Urinary bladder (tissue), 4 donors: ENCODE results near the gene TMEM150C. TPM values are rescaled to one million over a fixed set of nuclear protein-coding genes. Genes with fewer than 3 reads are reported as not detected.

ENCODE experiments used
- DNase-seq: peaks from one replicate; pipeline ENCODE4 v3.0.0-alpha.2; 2015; ENCODE audit errors: extremely low spot score
- H3K27ac ChIP-seq: one replicate; pipeline ENCODE4 v1.5.1; 2013; ENCODE audit warnings: low read depth, mild to moderate bottlenecking, moderate library complexity
- H3K36me3 ChIP-seq: one replicate; pipeline ENCODE4 v1.6.1; 2013; ENCODE audit warnings: mild to moderate bottlenecking, moderate library complexity; ENCODE audit not compliant: insufficient read depth
- H3K4me1 ChIP-seq: one replicate; pipeline ENCODE4 v1.6.1; 2013; ENCODE audit warnings: mild to moderate bottlenecking, moderate library complexity; ENCODE audit not compliant: insufficient read depth
- H3K4me3 ChIP-seq: one replicate; pipeline ENCODE4 v1.5.1; 2013; ENCODE audit warnings: low read depth, low read length
- WGBS: extraction: QIAGEN DNeasy Blood & Tissue Kit; methylation state at CpG from one replicate; pipeline ENCODE4 v1.1.7; 2013; 5-methylcytosine and 5-hydroxymethylcytosine counted together
- polyA plus RNA-seq: library from polyadenylated mRNA; stranded (reverse); fragments of 200-250 nt; gene quantifications from one replicate; pipeline ENCODE4 v1.2.3, GENCODE V29; 2013
- total RNA-seq: library from RNA; depleted of rRNA; stranded (reverse); fragments of >200 nt; gene quantifications from one replicate; pipeline ENCODE4 v1.2.3, GENCODE V29; 2014
- donor health status: healthy with polysubstance abuse.
- donor health status: healthy.

The TMEM150C gene
- total RNA-seq, result 10.2 TPM
- polyA plus RNA-seq, result 10.4 TPM

DNA sequence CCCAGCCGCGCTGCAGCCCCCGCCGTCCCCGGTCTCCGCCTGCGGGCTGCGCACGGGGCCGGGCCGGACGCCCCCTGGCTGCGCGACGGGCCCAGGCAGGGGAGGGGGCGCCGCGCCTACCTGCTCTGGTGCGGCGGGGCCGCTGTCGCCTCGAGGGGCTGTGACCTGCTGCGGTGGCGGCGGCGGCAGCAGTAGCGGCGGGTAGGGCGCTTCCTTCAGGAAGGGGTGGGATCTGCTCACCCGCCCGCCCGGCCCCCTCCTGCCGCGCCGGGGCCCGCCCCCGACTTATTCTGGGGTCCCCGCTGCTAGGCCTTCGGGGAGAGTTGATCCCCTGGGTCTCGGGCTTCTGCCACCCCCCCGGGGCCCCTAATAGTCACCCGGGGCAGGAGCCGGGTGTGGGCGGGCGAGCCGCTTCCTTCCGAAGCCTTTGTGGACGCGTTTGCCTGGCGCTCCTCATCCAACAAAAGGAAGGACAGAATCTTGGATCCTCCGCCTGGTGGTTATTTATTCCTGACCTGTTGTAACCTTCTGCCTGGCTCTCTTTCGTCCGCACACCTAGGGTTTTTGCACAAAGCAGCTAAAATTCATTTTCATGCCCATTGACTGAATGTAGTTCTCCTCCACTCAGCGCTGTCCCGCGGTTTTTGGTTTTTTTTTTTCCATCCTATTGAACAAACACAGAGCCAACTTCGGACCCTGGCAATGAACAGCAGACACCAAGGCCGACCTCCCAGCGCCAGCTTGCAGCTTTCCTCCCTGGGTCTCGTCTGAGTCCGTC is at the start of gene TMEM150C:
TSS of gene TMEM150C (minus strand) at position 203 of the 778 bp plus-strand sequence. CDS start 57,331 bp downstream, outside the sequence.
- Histone ChIP-seq H3K27ac (no peak within 1 kb of the TSS), H3K4me3 (peak within 1 kb of the TSS; percentile 98)
- 5% methylated on average over 62 of the region's 62 CpGs for WGBS

DNA sequence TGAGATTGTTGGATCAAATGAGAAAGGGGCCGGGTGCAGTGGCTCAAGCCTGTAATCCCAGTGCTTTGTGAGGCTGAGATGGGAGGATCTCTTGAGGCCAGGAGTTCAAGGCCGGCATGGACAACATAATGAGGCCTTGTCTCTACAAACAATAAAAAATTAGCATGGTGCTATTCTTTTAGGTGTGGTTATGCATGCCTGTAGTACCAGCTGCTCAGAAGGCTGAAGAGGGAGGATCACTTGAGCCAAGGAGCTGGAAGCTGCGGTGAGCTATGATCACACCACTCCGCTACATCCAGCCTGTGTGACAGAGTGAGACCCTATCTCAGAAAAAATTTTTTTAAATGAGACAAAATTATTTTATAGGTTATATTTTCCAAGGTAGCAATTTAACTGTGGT is 49.7 kb upstream of the TMEM150C start:
- H3K4me1 ChIP-seq, result no peaks in the 10 kb centered on the region
- no peaks in the 10 kb centered on the region for H3K36me3 ChIP-seq
- H3K4me3 ChIP-seq, result no peak overlapping the region
- DNase-seq, result no peak
- 94% methylated on average over 4 of the region's 4 CpGs for WGBS
- H3K27ac ChIP-seq, result no peak overlapping the region

More for the DNA sequence above, at the start of gene TMEM150C:
- H3K36me3 ChIP-seq, result no peaks in the 10 kb centered on the region
- no peak for DNase-seq
- H3K4me1 ChIP-seq, result no peaks in the 10 kb centered on the region

DNA sequence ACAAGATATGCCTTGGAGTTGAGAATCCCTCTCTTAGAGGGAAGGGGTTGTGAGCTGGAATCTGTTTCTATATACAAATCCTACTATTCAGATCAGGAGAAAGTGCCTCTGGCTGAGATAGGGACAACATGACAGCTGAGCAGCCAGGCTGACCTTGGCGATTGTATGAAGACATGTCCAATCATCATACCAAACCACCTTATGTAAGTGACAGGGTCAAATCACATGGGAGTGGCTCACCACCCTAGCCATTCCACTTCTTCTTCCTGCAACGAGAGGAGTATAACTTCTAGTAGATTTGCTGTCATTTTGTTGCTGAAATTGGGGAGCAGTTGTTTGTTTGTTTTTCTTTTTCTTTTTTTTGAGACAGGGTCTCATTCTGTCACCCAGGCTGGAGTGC is 48.3 kb upstream of the TMEM150C start:
- DNase-seq, result no peak
- WGBS, result 83% methylated on average over 2 of the region's 2 CpGs
- Histone ChIP-seq H3K4me3 (no peak overlapping the region), H3K4me1 (no peaks in the 10 kb centered on the region), H3K36me3 (no peaks in the 10 kb centered on the region), H3K27ac (no peak overlapping the region)

DNA sequence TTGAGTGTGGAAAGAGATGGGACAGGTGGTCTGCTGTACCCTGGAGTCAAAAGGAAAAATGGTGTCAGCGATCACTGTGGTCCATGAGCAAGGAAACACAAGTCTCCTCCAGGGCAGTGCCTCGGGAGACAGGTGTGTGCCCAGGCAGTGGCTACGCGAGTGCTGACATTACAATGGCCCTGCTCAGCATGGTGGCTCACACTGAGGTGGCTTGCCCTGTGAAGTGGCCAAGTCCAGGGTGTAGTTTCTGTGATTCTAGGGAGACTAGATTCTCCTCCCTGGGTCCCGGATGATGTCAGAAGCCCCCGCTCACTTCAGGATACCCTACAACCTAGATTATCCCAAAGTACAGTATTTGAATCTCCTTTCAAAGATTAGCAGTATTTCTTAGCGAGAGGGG is 44.8 kb upstream of the TMEM150C start:
- Histone ChIP-seq H3K27ac (no peak overlapping the region), H3K36me3 (no peaks in the 10 kb centered on the region), H3K4me3 (no peak overlapping the region), H3K4me1 (no peaks in the 10 kb centered on the region)
- 96% methylated on average over 7 of the region's 7 CpGs for WGBS
- no peak for DNase-seq

DNA sequence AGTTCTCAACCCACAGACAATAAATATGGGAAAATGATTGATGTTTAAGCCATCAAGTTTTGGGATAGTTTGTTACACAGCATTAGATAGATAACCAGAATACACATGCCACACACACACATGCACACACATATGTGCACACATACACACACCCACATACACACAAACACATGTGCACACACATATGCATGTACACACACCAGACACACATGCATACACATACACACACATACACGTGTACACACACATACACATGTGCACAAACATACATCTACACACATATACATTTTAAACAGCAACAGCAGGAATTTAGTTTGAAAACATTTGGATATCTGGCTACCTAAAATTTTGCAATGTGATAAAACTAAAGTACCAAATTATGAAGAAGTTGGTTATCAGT is 42.7 kb upstream of the TMEM150C start:
- no peak overlapping the region for H3K27ac ChIP-seq
- no peaks in the 10 kb centered on the region for H3K36me3 ChIP-seq
- H3K4me3 ChIP-seq, result no peak overlapping the region
- 90% methylated on average over 1 of the region's 1 CpG for WGBS
- no peak for DNase-seq
- H3K4me1 ChIP-seq, result no peaks in the 10 kb centered on the region

DNA sequence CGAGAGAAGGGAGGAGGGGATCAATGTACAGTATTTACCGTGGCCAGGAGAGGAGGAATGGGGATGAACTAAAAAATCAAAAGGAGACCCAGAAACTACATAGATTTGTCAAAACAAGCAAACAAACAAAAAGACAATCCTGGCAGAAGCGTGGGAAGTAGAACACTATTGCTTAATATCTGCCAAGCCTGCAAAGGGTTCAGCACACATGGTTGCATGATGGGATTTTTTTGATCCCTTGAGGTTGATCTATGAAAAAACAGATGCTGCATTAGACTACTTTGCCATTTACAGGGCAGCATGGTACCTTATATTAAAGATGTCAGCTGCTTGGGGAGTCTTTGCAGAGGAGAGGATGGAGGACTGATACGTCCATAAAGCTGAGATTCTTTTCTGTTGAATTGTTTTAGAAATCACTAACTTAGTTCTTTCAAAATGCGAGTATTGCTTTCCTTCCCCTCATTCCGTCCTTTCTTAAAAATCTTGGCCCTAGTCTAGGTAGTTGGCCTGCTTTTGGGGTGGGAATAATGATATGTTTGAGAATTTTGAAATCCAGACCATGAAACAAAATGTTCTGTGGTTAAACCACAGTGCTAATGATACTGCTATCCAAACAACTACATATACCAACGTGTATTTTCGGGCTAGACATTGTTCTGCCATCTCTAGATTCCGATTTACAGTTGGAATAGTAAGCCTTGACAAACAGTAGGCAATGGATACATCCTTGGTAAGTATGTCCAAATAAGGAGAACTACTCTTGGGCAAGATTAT is 39.6 kb upstream of the TMEM150C start:
- DNase-seq, result no peak
- Histone ChIP-seq H3K27ac (no peak overlapping the region), H3K36me3 (no peaks in the 10 kb centered on the region), H3K4me1 (no peaks in the 10 kb centered on the region), H3K4me3 (no peak overlapping the region)
- WGBS, result 86% methylated on average over 9 of the region's 9 CpGs

DNA sequence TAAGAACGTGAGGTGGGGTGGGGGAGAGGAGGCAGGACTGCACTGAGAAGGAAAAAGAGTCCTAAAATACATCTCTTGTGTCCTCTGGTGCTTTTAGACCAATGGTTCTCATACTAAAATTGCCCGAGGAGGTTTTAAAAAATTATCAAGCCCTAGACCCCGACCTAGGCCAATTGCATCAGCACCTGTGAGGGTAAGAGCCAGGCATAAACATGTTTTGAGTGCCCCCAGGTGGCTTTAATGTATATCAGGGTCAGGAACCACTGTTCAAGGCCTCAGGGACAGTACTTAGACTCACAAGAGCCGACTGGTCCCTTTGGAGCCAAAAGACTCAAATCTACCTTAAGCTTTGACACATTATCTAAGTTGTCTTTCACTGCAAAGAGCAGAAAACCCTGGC is 37.5 kb upstream of the TMEM150C start:
- Histone ChIP-seq H3K4me1 (no peaks in the 10 kb centered on the region), H3K36me3 (no peaks in the 10 kb centered on the region), H3K4me3 (no peak overlapping the region), H3K27ac (no peak overlapping the region)
- 76% methylated on average over 4 of the region's 4 CpGs for WGBS
- no peak for DNase-seq

DNA sequence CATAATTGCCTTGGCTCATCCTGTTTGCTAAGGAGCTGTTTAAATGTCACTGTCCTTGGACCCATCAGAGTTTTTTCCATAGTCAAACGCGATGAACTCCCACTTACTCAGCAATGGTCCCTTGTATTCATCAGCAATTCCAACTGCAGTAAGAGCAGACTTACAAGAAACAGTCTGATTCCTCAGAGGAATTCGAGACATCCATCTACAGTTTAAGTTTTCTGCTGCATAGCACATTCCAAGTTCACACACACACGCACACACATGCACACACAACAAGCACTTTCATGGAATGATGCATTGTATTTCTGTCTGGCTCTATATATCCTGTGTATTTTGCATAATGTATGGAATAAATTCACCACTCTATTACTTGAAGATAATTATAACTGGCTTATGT is 32.7 kb upstream of the TMEM150C start:
- DNase-seq, result no peak
- 66% methylated on average over 4 of the region's 4 CpGs for WGBS
- no peaks in the 10 kb centered on the region for H3K4me1 ChIP-seq
- H3K4me3 ChIP-seq, result no peak overlapping the region
- H3K27ac ChIP-seq, result no peak overlapping the region
- H3K36me3 ChIP-seq, result no peaks in the 10 kb centered on the region

DNA sequence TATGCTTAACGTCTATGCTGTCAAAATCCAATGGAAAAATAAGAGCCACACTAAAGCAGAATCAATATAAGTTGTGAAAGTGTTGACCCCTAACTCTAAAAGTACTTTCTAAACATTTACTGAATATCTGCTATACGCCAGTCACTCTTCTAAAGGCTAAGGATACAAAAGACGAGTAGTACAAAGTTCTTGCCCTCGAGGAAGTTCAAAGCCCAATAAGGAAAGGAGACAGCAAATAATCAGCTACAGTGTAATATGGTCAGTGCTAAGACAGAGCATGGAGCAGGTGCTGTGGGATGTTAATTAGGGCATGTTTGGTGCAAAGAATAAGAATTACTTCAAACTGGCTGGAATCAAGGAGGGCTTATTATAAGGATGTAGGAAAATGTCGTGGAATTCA is 31.6 kb upstream of the TMEM150C start:
- H3K36me3 ChIP-seq, result no peaks in the 10 kb centered on the region
- no peaks in the 10 kb centered on the region for H3K4me1 ChIP-seq
- 76% methylated on average over 5 of the region's 5 CpGs for WGBS
- DNase-seq, result no peak
- no peak overlapping the region for H3K4me3 ChIP-seq
- H3K27ac ChIP-seq, result no peak overlapping the region

DNA sequence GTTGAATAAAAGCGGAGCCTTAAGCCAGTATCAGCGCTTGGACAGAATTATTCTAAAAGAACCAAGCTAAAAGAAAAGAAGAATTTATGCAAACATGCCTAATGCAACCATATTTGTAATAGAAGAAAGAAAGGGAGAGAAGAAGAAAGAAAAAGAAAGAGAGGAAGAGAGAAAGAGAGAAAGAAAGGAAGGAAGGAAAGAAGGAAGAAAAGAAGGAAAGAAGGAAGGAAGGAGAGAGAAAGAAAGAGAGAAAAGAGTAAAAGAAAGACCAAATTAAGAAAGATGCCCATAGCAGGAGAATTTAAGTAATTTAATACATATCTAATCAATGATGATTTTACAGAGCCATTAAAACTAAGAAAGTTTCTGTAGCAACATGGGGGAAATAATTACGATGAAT is 30.9 kb upstream of the TMEM150C start:
- DNase-seq, result no peak
- Histone ChIP-seq H3K4me1 (no peaks in the 10 kb centered on the region), H3K36me3 (no peaks in the 10 kb centered on the region), H3K4me3 (no peak overlapping the region), H3K27ac (no peak overlapping the region)
- WGBS, result 75% methylated on average over 3 of the region's 3 CpGs

DNA sequence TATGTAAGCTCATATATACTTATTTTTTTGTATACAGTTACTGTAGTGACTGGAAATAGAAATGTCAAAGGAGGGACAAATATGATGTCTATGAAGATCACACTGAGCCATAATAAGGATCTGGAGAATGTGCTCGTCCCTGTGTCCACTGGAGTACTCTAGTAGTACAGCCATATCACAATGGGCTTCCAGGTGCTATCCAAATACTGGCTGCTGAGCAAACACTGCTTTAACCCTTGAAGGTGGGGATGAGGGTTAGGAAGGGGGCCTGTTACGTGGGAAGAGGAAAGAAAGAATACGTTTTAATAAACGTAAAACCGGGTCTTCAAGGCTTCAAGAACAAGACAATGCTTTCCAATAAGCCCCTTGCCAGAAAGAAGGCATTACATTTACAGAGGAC is 29.8 kb upstream of the TMEM150C start:
- H3K4me1 ChIP-seq, result no peaks in the 10 kb centered on the region
- no peaks in the 10 kb centered on the region for H3K36me3 ChIP-seq
- H3K27ac ChIP-seq, result no peak overlapping the region
- H3K4me3 ChIP-seq, result no peak overlapping the region
- DNase-seq, result no peak
- WGBS, result 60% methylated on average over 5 of the region's 5 CpGs

DNA sequence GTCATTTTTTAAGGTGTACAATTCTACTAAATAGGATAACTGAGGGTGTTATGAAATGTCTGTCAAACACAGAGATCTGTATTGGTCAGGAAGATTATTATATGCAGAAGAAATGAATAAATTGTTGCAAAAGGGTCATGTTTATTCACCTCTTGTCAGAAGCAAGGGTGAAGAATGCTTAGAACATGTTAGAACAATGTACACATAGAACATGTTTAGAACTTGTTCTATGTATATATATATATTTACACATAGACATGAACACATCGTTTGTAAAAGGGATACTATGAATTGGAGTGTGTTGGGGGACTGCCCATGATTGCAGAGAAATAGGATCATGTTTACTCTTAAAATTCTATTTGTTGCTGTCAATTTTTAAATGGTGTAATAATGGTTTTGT is 28.0 kb upstream of the TMEM150C start:
- no peaks in the 10 kb centered on the region for H3K36me3 ChIP-seq
- WGBS, result 46% methylated on average over 1 of the region's 1 CpG
- no peaks in the 10 kb centered on the region for H3K4me1 ChIP-seq
- H3K27ac ChIP-seq, result no peak overlapping the region
- no peak overlapping the region for H3K4me3 ChIP-seq
- no peak for DNase-seq

DNA sequence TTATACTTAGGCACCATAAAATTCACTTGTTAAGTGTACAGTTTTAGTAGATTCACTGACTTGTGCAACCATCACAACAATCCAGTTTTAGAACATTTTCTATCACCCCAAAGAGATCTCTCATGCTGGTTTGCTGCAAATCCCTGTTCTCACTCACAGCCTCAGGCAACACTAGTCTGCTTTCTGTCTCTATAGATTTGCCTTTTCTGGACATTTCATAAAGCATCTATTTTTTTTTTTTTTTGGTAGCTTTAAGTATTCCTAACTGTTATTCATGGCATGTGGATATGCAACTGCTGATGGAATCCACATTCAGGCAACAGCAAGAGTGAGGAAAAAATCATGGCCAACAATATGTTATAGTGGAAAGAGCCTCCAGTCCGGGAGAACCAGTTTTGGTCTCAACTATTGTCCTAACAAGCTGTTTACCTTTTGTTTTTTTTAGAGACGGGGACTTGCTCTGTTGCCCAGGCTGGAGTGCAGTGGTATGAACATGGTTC is 27.0 kb upstream of the TMEM150C start:
- no peak for DNase-seq
- no peak overlapping the region for H3K4me3 ChIP-seq
- no peaks in the 10 kb centered on the region for H3K4me1 ChIP-seq
- WGBS, result 85% methylated on average over 2 of the region's 2 CpGs
- no peaks in the 10 kb centered on the region for H3K36me3 ChIP-seq
- H3K27ac ChIP-seq, result no peak overlapping the region
